Measurements from ENCODE around the gene PPM1J. TPM values are rescaled to one million over a fixed set of nuclear protein-coding genes. Genes with fewer than 3 reads are reported as not detected.

The PPM1J gene
- total and polyA plus RNA-seq, 9 of the 15 experiments (the other 6 are each of a cell fraction or from before 2014, with no cell fraction given), result 0.25 to 10.5 (median 4.2) TPM

DNA sequence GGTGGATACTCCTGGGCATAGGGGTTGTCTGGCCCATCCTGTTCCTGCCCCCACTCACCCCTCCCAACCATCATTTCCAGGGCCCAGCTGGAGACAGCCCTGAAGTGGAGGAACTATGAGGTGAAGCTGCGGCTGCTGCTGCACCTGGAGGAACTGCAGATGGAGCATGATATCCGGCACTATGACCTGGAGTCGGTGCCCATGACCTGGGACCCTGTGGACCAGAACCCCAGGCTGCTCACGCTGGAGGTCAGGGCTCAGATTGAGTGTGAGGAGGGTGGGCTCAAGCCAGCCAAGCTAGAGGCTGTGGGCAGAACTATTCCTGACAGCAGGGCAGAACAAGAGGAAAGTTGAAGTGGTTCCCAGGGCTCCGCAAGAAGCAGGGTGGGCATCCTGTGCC, 22.5 kb downstream of the PPM1J start:
- peaks cover 83% of the 10 kb centered on the region for H3K36me3 ChIP-seq (ENCODE audit: control insufficient read depth, insufficient read depth, low read length)
- no peak for ATAC-seq
- no peaks in the 10 kb centered on the region for H3K9me3 ChIP-seq (replicated peaks; ENCODE audit: control insufficient read depth, insufficient read depth, low read depth, low read length)
- POLR2A ChIA-PET, result interaction anchor here (1.1 to 8.7 kb wide), 3 partner anchors 8 to 18 kb away, joined by 3 to 104 read pairs (median 4); partner anchors contain the start of gene MOV10
- peaks cover 3% of the 10 kb centered on the region; the same call in 1 of the 2 replicates for H4K20me1 ChIP-seq (replicated peaks; ENCODE audit: control insufficient read depth, insufficient read depth, low read length)
- H3K27ac ChIP-seq (ENCODE audit: extremely low read depth, low read depth, low read length), result no peak overlapping the region
- in situ Hi-C loops (cut with MboI) (no loop called here), intact Hi-C loops (cut with micrococcal nuclease) (no loop called here)
- CTCF ChIA-PET (ENCODE audit: low intra/inter-chr PET ratio), result no interaction called here
- DNase-seq (ENCODE audit: extremely low read depth in 1 of 4, low spot score in 3 of 4), result no peak
- no peaks in the 10 kb centered on the region for H3K27me3 ChIP-seq (ENCODE audit: control insufficient read depth in 2 of 2, insufficient read depth in 2 of 2, low read length in 2 of 2)
- no peak for FAIRE-seq
- H3K79me2 ChIP-seq (ENCODE audit: control insufficient read depth, insufficient read depth, low read length), result no peaks in the 10 kb centered on the region
- no peak overlapping the region for H3K9ac ChIP-seq (ENCODE audit: insufficient read depth in 1 of 2, low read depth in 2 of 2, low read length in 2 of 2)
- H3K4me1 ChIP-seq (replicated peaks in 1 of 2; ENCODE audit: control insufficient read depth in 2 of 2, insufficient read depth in 2 of 2, low read length in 2 of 2), result peaks cover 20 to 36% of the 10 kb centered on the region in 2 experiments
- no peak for TF ChIP-seq U2AF1 (optimal IDR thresholded peaks at IDR 0.05; ENCODE audit: low read depth, low read length)
- TF ChIP-seq PRPF4 (IDR thresholded peaks at IDR 0.05; ENCODE audit: insufficient read depth, low read depth, low read length, poor library complexity, severe bottlenecking), result no peak
- TF ChIP-seq, protein P1, sequence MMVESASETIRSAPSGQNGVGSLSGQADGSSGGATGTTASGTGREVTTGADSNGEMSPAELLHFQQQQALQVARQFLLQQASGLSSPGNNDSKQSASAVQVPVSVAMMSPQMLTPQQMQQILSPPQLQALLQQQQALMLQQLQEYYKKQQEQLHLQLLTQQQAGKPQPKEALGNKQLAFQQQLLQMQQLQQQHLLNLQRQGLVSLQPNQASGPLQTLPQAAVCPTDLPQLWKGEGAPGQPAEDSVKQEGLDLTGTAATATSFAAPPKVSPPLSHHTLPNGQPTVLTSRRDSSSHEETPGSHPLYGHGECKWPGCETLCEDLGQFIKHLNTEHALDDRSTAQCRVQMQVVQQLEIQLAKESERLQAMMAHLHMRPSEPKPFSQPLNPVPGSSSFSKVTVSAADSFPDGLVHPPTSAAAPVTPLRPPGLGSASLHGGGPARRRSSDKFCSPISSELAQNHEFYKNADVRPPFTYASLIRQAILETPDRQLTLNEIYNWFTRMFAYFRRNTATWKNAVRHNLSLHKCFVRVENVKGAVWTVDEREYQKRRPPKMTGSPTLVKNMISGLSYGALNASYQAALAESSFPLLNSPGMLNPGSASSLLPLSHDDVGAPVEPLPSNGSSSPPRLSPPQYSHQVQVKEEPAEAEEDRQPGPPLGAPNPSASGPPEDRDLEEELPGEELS (CRISPR knock-in tag; IDR thresholded peaks at IDR 0.05; ENCODE audit: borderline replicate concordance), result no peak
- TF ChIP-seq, protein P2, sequence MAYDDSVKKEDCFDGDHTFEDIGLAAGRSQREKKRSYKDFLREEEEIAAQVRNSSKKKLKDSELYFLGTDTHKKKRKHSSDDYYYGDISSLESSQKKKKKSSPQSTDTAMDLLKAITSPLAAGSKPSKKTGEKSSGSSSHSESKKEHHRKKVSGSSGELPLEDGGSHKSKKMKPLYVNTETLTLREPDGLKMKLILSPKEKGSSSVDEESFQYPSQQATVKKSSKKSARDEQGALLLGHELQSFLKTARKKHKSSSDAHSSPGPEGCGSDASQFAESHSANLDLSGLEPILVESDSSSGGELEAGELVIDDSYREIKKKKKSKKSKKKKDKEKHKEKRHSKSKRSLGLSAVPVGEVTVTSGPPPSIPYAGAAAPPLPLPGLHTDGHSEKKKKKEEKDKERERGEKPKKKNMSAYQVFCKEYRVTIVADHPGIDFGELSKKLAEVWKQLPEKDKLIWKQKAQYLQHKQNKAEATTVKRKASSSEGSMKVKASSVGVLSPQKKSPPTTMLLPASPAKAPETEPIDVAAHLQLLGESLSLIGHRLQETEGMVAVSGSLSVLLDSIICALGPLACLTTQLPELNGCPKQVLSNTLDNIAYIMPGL (CRISPR knock-in tag; IDR thresholded peaks at IDR 0.05), result no peak
- TF ChIP-seq ZNF551 (CRISPR knock-in tag; IDR thresholded peaks at IDR 0.05), result no peak
- TF ChIP-seq NR3C1 (CRISPR knock-in tag; IDR thresholded peaks at IDR 0.05), result no peak
- no peak for TF ChIP-seq ZNF175 (CRISPR knock-in tag; IDR thresholded peaks at IDR 0.05; ENCODE audit: low read depth)
- no peak for TF ChIP-seq ZNF77 (CRISPR knock-in tag; IDR thresholded peaks at IDR 0.05)
- TF ChIP-seq PTRF (tag; IDR thresholded peaks at IDR 0.05), result no peak
- TF ChIP-seq PPARD (CRISPR knock-in tag; IDR thresholded peaks at IDR 0.05), result no peak
- TF ChIP-seq EGR1 (conservative IDR thresholded peaks at IDR 0.05), result no peak
- TF ChIP-seq TCF7L2 (IDR thresholded peaks at IDR 0.05; ENCODE audit: low read depth, low read length), result no peak
- TF ChIP-seq, protein P3, sequence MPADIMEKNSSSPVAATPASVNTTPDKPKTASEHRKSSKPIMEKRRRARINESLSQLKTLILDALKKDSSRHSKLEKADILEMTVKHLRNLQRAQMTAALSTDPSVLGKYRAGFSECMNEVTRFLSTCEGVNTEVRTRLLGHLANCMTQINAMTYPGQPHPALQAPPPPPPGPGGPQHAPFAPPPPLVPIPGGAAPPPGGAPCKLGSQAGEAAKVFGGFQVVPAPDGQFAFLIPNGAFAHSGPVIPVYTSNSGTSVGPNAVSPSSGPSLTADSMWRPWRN (IDR thresholded peaks at IDR 0.05; ENCODE audit: low read depth), result no peak
- TF ChIP-seq, protein P4, sequence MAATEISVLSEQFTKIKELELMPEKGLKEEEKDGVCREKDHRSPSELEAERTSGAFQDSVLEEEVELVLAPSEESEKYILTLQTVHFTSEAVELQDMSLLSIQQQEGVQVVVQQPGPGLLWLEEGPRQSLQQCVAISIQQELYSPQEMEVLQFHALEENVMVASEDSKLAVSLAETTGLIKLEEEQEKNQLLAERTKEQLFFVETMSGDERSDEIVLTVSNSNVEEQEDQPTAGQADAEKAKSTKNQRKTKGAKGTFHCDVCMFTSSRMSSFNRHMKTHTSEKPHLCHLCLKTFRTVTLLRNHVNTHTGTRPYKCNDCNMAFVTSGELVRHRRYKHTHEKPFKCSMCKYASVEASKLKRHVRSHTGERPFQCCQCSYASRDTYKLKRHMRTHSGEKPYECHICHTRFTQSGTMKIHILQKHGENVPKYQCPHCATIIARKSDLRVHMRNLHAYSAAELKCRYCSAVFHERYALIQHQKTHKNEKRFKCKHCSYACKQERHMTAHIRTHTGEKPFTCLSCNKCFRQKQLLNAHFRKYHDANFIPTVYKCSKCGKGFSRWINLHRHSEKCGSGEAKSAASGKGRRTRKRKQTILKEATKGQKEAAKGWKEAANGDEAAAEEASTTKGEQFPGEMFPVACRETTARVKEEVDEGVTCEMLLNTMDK (IDR thresholded peaks at IDR 0.05; ENCODE audit: borderline replicate concordance, insufficient read depth, low read depth, low read length, poor library complexity, severe bottlenecking), result no peak
- TF ChIP-seq MCM2 (IDR thresholded peaks at IDR 0.05; ENCODE audit: low read depth), result no peak
- TF ChIP-seq TAL1 (IDR thresholded peaks at IDR 0.05), result no peak
- TF ChIP-seq ZNF217 (CRISPR knock-in tag; IDR thresholded peaks at IDR 0.05), result no peak
- no peak for TF ChIP-seq NFE2L1 (tag; IDR thresholded peaks at IDR 0.05; ENCODE audit: borderline replicate concordance, low read depth)
- BruUV-seq (replicated peaks), result no TSS peak
- H3K4me2 ChIP-seq (ENCODE audit: insufficient read depth, low read length), result no peak overlapping the region
- 95% methylated on average over 5 of the region's 5 CpGs for WGBS (ENCODE audit: insufficient coverage, low coverage, missing lambda C conversion rate)
- H3K9me1 ChIP-seq (ENCODE audit: control insufficient read depth, insufficient read depth, low read length), result peaks cover 9% of the 10 kb centered on the region
- H3K4me3 ChIP-seq, result no peak overlapping the region
- H2AFZ ChIP-seq (ENCODE audit: low read depth, low read length), result no peak overlapping the region
